Esophagus muscularis mucosa (tissue), 4 donors: ENCODE data around the gene PRRC2B. TPM values are rescaled to one million over a fixed set of nuclear protein-coding genes. Genes with fewer than 3 reads are reported as not detected.

ENCODE experiments used
- DNase-seq: peaks from one replicate; pipeline ENCODE4 v3.0.0-alpha.2; 2017; ENCODE audit errors: extremely low spot score
- H3K27ac ChIP-seq, 4 donors: fragments of 200-600 bp; sonication (generic); replicated peaks in 1 of 4; 1 replicate in 3 of 4; 2 replicates in 1 of 4; pipeline ENCODE4 v1.5.1; 2016 to 2019; ENCODE audit warnings: mild to moderate bottlenecking in 1 of 4
- H3K27me3 ChIP-seq, 4 donors: fragments of 200-600 bp; sonication (generic); one replicate each; pipeline versions ENCODE4 v1.5.1 to v1.6.0; 2016 to 2019
- H3K36me3 ChIP-seq, 4 donors: fragments of 200-600 bp; sonication (generic); one replicate each; pipeline ENCODE4 v1.5.1; 2016 to 2019
- H3K4me1 ChIP-seq, 4 donors: fragments of 200-600 bp; sonication (generic); one replicate each; pipeline ENCODE4 v1.5.1; 2016 to 2019
- H3K4me3 ChIP-seq, 4 donors: fragments of 200-600 bp; sonication (generic); 1 replicate in 2 of 4; 2 replicates in 2 of 4; pipeline ENCODE4 v1.5.1; 2016 to 2019; ENCODE audit warnings: mild to moderate bottlenecking in 4 of 4, moderate library complexity in 1 of 4
- H3K9me3 ChIP-seq, 4 donors: fragments of 200-600 bp; sonication (generic); 1 replicate in 3 of 4; 2 replicates in 1 of 4; pipeline ENCODE4 v1.5.1; 2016 to 2019
- EP300 ChIP-seq: sonication (generic); formaldehyde crosslinking; IDR thresholded peaks from one replicate; pipeline ENCODE4 v1.6.1; 2017; ENCODE audit warnings: antibody characterized with exemption
- POLR2A ChIP-seq: fragments of 450-650 bp; IDR thresholded peaks from one replicate; pipeline ENCODE4 v1.6.1; 2017; ENCODE audit warnings: antibody characterized with exemption, moderate library complexity, mild to moderate bottlenecking, low read depth
- POLR2AphosphoS5 ChIP-seq, 2 donors: sonication (generic); formaldehyde crosslinking; IDR thresholded peaks; one replicate each; pipeline ENCODE4 v1.6.1; 2017; ENCODE audit warnings: antibody characterized with exemption in 2 of 2
- WGBS: methylation state at CpG from one replicate; pipeline ENCODE4 v1.1.5; 2018; 5-methylcytosine and 5-hydroxymethylcytosine counted together
- intact Hi-C: fragments of 100-400 bp; cut with DNase I; formaldehyde crosslinking; loops from one replicate; pipeline ENCODE4 v1.15.1; 2023
- total RNA-seq, 4 donors: library from RNA; depleted of rRNA; stranded (reverse); fragments of >200 nt; gene quantifications; one replicate each; pipeline versions ENCODE4 v1.1.0 to v1.2.1, GENCODE V29; 2016
- TF ChIP-seq, protein P1 (sequence below), 3 experiments: fragments of 200-600 bp in 2 of 3; fragments of 450-650 bp in 1 of 3; sonication (generic) in 2 of 3; IDR thresholded peaks; one replicate each; pipeline ENCODE4 v1.5.1; 2017 to 2019; ENCODE audit warnings: antibody characterized with exemption in 3 of 3, mild to moderate bottlenecking in 2 of 3, moderate library complexity in 1 of 3

Gene PRRC2B
- total RNA-seq, 4 donors from 2014 or later, result 109 to 226 (median 148) TPM

GRCh38 chr9:131523086-131523388, 129.2 kb downstream of the PRRC2B start:
- TF ChIP-seq, protein P1, sequence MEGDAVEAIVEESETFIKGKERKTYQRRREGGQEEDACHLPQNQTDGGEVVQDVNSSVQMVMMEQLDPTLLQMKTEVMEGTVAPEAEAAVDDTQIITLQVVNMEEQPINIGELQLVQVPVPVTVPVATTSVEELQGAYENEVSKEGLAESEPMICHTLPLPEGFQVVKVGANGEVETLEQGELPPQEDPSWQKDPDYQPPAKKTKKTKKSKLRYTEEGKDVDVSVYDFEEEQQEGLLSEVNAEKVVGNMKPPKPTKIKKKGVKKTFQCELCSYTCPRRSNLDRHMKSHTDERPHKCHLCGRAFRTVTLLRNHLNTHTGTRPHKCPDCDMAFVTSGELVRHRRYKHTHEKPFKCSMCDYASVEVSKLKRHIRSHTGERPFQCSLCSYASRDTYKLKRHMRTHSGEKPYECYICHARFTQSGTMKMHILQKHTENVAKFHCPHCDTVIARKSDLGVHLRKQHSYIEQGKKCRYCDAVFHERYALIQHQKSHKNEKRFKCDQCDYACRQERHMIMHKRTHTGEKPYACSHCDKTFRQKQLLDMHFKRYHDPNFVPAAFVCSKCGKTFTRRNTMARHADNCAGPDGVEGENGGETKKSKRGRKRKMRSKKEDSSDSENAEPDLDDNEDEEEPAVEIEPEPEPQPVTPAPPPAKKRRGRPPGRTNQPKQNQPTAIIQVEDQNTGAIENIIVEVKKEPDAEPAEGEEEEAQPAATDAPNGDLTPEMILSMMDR (IDR thresholded peaks at IDR 0.05), result no peak
- TF ChIP-seq POLR2A (no peak), POLR2AphosphoS5 (IDR thresholded peaks at IDR 0.05) (no peak), EP300 (no peak)
- Histone ChIP-seq H3K9me3 (no peaks in the 10 kb centered on the region), H3K4me3 (no peak overlapping the region), H3K36me3 (peaks cover 85 to 100% (median 98%) of the 10 kb centered on the region in 4 donors), H3K27me3 (no peaks in the 10 kb centered on the region), H3K4me1 (peaks cover 0 to 6% (median 4%) of the 10 kb centered on the region in 4 donors), H3K27ac (no peak overlapping the region)
- intact Hi-C loops, result no loop called here
- WGBS, result 92% methylated on average over 9 of the region's 9 CpGs
- no peak for DNase-seq

GRCh38 chr9:131523451-131524435, 129.9 kb downstream of the PRRC2B start:
- Histone ChIP-seq H3K27me3 (no peaks in the 10 kb centered on the region), H3K9me3 (no peaks in the 10 kb centered on the region), H3K4me3 (no peak overlapping the region), H3K4me1 (no peaks in the 10 kb centered on the region), H3K27ac (no peak overlapping the region), H3K36me3 (peaks cover 85 to 100% (median 98%) of the 10 kb centered on the region in 4 donors)
- 80% methylated on average over 26 of the region's 29 CpGs for WGBS
- DNase-seq, result no peak
- TF ChIP-seq EP300, result no peak
- TF ChIP-seq POLR2AphosphoS5 (IDR thresholded peaks at IDR 0.05), result no peak
- no peak for TF ChIP-seq POLR2A
- TF ChIP-seq, protein P1 (IDR thresholded peaks at IDR 0.05), result no peak
- intact Hi-C loops, result no loop called here

DNA sequence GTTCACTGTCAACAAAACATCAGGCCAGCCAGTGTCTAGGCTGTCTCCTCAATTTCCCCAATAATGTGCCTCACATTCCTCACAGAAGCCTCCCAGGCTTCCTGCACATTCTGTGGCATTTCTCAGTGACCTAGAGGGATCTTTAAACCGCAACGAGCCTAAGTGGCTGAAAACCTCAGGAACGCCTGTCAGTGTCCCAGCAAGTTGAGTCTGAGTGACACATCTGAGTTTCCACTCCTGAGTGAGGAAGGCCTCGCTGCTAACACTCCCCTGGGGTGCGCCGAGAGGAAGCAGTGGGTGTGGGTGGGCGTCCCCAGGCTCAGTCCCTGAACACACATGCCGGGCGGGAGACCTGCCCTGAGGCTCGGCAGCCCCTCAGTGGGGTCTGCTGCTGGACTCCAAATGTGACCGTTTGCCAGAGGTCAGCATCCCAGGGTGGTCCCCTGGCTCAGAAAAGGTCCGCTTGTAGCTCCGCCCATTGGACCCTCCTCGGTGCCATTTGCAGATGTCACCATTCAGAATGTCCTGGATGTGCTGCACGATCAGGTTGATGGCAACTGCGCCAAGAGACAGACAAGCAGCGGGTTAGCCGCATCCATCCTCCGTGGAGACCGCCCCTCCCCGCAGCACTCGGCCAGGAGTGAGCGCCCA, 130.9 kb downstream of the PRRC2B start:
- H3K4me1 ChIP-seq, result peaks cover 2 to 7% (median 5%) of the 10 kb centered on the region in 4 donors
- intact Hi-C loops, result no loop called here
- no peaks in the 10 kb centered on the region for H3K27me3 ChIP-seq
- H3K4me3 ChIP-seq, result no peak overlapping the region
- TF ChIP-seq POLR2A (no peak), POLR2AphosphoS5 (IDR thresholded peaks at IDR 0.05) (no peak), EP300 (no peak)
- TF ChIP-seq, protein P1 (IDR thresholded peaks at IDR 0.05), result no peak
- DNase-seq, result no peak
- no peaks in the 10 kb centered on the region for H3K9me3 ChIP-seq
- no peak overlapping the region for H3K27ac ChIP-seq
- 86% methylated on average over 18 of the region's 23 CpGs for WGBS
- peaks cover 82 to 100% (median 97%) of the 10 kb centered on the region in 4 donors for H3K36me3 ChIP-seq

DNA sequence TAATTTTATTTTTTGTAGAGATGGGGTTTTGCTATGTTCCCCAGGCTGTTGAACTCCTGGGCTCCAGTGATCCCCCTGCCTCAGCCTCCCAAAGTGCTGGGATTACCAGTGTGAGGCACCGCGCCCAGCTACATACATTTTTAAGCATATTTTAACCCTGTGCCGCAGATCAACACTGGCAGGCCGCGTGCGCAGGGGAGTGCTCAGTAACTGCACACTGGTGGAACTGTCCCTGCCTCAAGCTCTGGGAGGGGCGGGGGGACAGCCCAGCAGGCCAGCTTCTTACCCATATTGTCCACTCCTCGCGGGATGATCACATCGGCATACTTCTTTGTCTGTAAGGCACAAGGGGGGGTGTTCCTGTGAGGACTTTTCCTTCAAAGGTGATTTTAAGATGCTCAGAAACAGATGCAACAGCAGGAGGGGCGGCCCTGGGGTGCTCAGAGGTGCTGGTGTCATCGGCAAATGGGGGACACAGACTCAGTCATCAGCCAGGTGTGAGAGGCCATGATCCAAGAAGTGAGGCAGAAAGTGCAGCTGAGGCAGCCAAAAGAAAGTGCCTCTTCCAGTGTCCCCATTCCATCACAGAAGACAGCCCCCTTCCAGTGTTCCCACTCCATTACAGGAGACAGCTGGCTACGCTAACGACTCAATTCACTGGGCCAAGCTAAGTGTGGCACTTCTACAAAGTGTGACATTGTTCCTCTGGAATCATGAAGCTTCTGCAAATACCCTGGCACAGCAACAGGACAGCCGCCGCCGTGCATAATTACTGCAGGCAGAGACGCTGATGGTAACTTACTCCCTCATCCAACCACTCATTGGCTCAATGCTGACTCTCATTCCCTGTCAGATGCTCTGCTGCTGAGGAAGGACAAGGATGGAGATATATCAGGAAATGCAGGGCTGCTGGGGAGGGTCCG, 132.0 kb downstream of the PRRC2B start:
- no peak for TF ChIP-seq POLR2AphosphoS5 (IDR thresholded peaks at IDR 0.05)
- TF ChIP-seq, protein P1 (IDR thresholded peaks at IDR 0.05), result no peak
- TF ChIP-seq EP300, result no peak
- TF ChIP-seq POLR2A, result no peak
- Histone ChIP-seq H3K9me3 (no peaks in the 10 kb centered on the region), H3K27me3 (no peaks in the 10 kb centered on the region), H3K4me3 (no peak overlapping the region), H3K27ac (no peak overlapping the region), H3K4me1 (peaks cover 11 to 18% (median 13%) of the 10 kb centered on the region in 4 donors), H3K36me3 (peaks cover 71 to 93% (median 87%) of the 10 kb centered on the region in 4 donors)
- WGBS, result 86% methylated on average over 19 of the region's 19 CpGs
- no peak for DNase-seq
- intact Hi-C loops, result no loop called here
